Erythroblast (primary cell): ENCODE data around the gene TMEM87A.

ENCODE experiments used
- GATA1 ChIP-seq: IDR thresholded peaks from 2 replicates; pipeline ENCODE4 v1.6.1; 2011; ENCODE audit warnings: low read depth, mild to moderate bottlenecking, control low read depth, low read length, moderate library complexity
- POLR2A ChIP-seq: IDR thresholded peaks from 2 replicates; pipeline ENCODE4 v1.6.1; 2011; ENCODE audit warnings: mild to moderate bottlenecking, low read length

DNA sequence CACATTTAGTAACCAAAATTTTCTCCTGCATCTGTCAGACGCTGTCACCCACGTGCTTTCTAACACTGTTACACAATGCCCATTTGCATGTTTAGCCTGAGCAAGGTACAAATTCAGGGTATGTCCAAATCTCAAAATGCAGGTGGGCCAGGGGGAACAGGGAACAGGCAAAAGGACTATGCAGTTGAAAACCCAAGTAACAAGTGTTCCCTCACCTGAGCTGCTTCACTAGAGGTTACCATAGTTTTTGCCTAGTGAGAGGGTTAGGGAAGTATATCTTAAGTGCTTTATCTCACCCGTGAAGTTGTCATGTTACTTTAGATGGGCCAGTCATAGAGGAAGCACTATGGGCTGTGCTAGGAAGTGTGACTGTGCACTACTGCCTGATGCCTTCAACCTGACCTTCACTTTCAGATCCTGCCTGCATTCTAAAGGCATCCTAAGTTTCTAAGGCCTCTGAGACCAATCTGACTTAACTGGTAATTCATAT is 6.0 kb upstream of the TMEM87A start:
- no peak for TF ChIP-seq POLR2A
- TF ChIP-seq GATA1, result no peak
